HG03457 (cell line): ENCODE data around the gene YBEY.
"Not testable (repeated sequence)": the region's sequence is repeated elsewhere in the genome, so short reads cannot be mapped to it uniquely, and the experiment has no call there.

ENCODE experiments used
- ATAC-seq: cut with Tn5 transposase; IDR thresholded peaks from one replicate; pipeline ENCODE4 v1.9.1; 2021; ENCODE audit warnings: moderate number of reproducible peaks; ENCODE audit not compliant: unreplicated experiment

The YBEY gene

GRCh38 chr21:46285761-46286647 is at the start of gene YBEY:
YBEY (plus strand) TSS chr21:46286342; CDS start chr21:46286914, 572 bp downstream.
- peak; percentile 64 for ATAC-seq

- ATAC-seq: no peak
These were observed 48.7 kb upstream of the YBEY start for GRCh38 chr21:46237474-46237873.

- ATAC-seq: no peak
These were observed 46.3 kb upstream of the YBEY start for GRCh38 chr21:46239817-46240325.

GRCh38 chr21:46241577-46241976 is 44.6 kb upstream of the YBEY start:
- not testable (repeated sequence) for ATAC-seq

GRCh38 chr21:46243325-46243724 is 42.8 kb upstream of the YBEY start:
- no peak for ATAC-seq

GRCh38 chr21:46243960-46244361 is 42.2 kb upstream of the YBEY start:
- no peak for ATAC-seq

GRCh38 chr21:46244602-46245001 is 41.5 kb upstream of the YBEY start:
- ATAC-seq: no peak

- no peak for ATAC-seq
These were observed 40.8 kb upstream of the YBEY start for GRCh38 chr21:46245213-46245915.

- ATAC-seq: no peak
These were observed 39.8 kb upstream of the YBEY start for GRCh38 chr21:46246345-46246744.

- ATAC-seq: no peak
These were observed 38.3 kb upstream of the YBEY start for GRCh38 chr21:46247699-46248421.

- ATAC-seq: no peak
These were observed 37.7 kb upstream of the YBEY start for GRCh38 chr21:46248422-46248782.

GRCh38 chr21:46248827-46249226 is 37.3 kb upstream of the YBEY start:
- ATAC-seq: no peak

- ATAC-seq: no peak
These were observed 35.9 kb upstream of the YBEY start for GRCh38 chr21:46250146-46250725.

GRCh38 chr21:46252840-46253239 is 33.3 kb upstream of the YBEY start:
- no peak for ATAC-seq

GRCh38 chr21:46253610-46254124 is 32.5 kb upstream of the YBEY start:
- ATAC-seq: no peak

- no peak for ATAC-seq
These were observed 31.8 kb upstream of the YBEY start for GRCh38 chr21:46254208-46254975.

GRCh38 chr21:46255166-46255565 is 31.0 kb upstream of the YBEY start:
- no peak for ATAC-seq

- no peak for ATAC-seq
These were observed 30.3 kb upstream of the YBEY start for GRCh38 chr21:46255758-46256337.

- no peak for ATAC-seq
These were observed 29.6 kb upstream of the YBEY start for GRCh38 chr21:46256501-46256994.
